Measurements from ENCODE around the gene CBFB. TPM values are rescaled to one million over a fixed set of nuclear protein-coding genes. Genes with fewer than 3 reads are reported as not detected.
A peak's percentile ranks its signal among the peaks of the same experiment; 100 is the strongest.

Gene CBFB
- total and polyA plus RNA-seq, 9 of the 15 experiments (the other 6 are each of a cell fraction or from before 2014, with no cell fraction given): 22.0 to 112 (median 66.5) TPM

- no peak for TF ChIP-seq CEBPG (CRISPR knock-in tag; IDR thresholded peaks at IDR 0.05)
- no peak for TF ChIP-seq CEBPG (tag; conservative IDR thresholded peaks at IDR 0.05 in 1 of 2, IDR thresholded peaks at IDR 0.05 in 1 of 2)
- no peak for TF ChIP-seq ATF6 (CRISPR knock-in tag; IDR thresholded peaks at IDR 0.05)
- TF ChIP-seq HLTF (IDR thresholded peaks at IDR 0.05): no peak
- TF ChIP-seq ZNF398 (CRISPR knock-in tag; IDR thresholded peaks at IDR 0.05): no peak
- TF ChIP-seq ZNF239 (CRISPR knock-in tag; IDR thresholded peaks at IDR 0.05): no peak
- TF ChIP-seq ZBTB11 (CRISPR knock-in tag; IDR thresholded peaks at IDR 0.05): peak in 1 of 3 experiments; percentile 9; a peak in 1 of 6 replicates
- TF ChIP-seq HES1 (IDR thresholded peaks at IDR 0.05; ENCODE audit: low read depth): no peak
- TF ChIP-seq E2F5 (CRISPR knock-in tag; IDR thresholded peaks at IDR 0.05): peak; percentile 15; the same call in 1 of the 2 replicates
- no peak for TF ChIP-seq ZNF707 (CRISPR knock-in tag; conservative IDR thresholded peaks at IDR 0.05)
- no peak for TF ChIP-seq ZC3H4 (CRISPR knock-in tag; IDR thresholded peaks at IDR 0.05; ENCODE audit: borderline replicate concordance)
- peak; percentile 95 for TF ChIP-seq RBBP5 (IDR thresholded peaks at IDR 0.05; ENCODE audit: borderline replicate concordance, insufficient read depth, low read length, poor library complexity, severe bottlenecking)
- TF ChIP-seq GTF2B (IDR thresholded peaks at IDR 0.05; ENCODE audit: extremely low read depth, insufficient read length): no peak
- TF ChIP-seq E2F1 (CRISPR knock-in tag; IDR thresholded peaks at IDR 0.05): peak; percentile 57; the same call in 1 of the 2 replicates
These were observed 80.6 kb downstream of the CBFB start, which contains the start of gene PHAF1 (continued) for GRCh38 chr16:67109407-67110135.
